HEK293 (cell line): ENCODE measurements around the gene CCND1.
"Not testable (repeated sequence)": the region's sequence is repeated elsewhere in the genome, so short reads cannot be mapped to it uniquely, and the experiment has no call there.

Source experiments
- CTCF ChIA-PET: fragments of 350-600 bp; formaldehyde crosslinking; extraction: SDS; loops from one replicate; lab custom pipeline; 2021; ENCODE audit warnings: antibody characterized with exemption; lab: Yijun Ruan, JAX
- POLR2A ChIA-PET: fragments of 300-600 bp; formaldehyde crosslinking; extraction: SDS; loops from one replicate; lab custom pipeline; 2020; ENCODE audit warnings: antibody characterized with exemption, inconsistent platforms; lab: Yijun Ruan, JAX
- H3K27ac ChIP-seq: fragments of 200-500 bp; sonication (Bioruptor generic); 2 replicates; pipeline ENCODE4 v1.5.1; 2014; ENCODE audit warnings: low read depth, low read length, control low read depth, inconsistent platforms; ENCODE audit errors: extremely low read depth
- H3K36me3 ChIP-seq, 2 experiments: fragments of 200-500 bp in 1 of 2; sonication (Bioruptor generic) in 1 of 2; 1 replicate in 1 of 2; 2 replicates in 1 of 2; pipeline ENCODE4 v1.5.1; 2014 to 2017; ENCODE audit warnings: inconsistent platforms in 2 of 2, low read length in 2 of 2; ENCODE audit not compliant: control insufficient read depth in 2 of 2, insufficient read depth in 1 of 2
- H3K4me1 ChIP-seq: fragments of 200-500 bp; sonication (Bioruptor generic); 2 replicates; pipeline ENCODE4 v1.5.1; 2014; ENCODE audit warnings: mild to moderate bottlenecking, low read length, inconsistent platforms; ENCODE audit not compliant: control insufficient read depth, insufficient read depth
- H3K4me3 ChIP-seq: 2 replicates; pipeline ENCODE4 v1.5.1; 2011; ENCODE audit warnings: low read depth, mild to moderate bottlenecking, control low read depth, low read length, moderate library complexity
- H3K9me3 ChIP-seq: fragments of 200-500 bp; sonication (Bioruptor generic); 2 replicates; pipeline ENCODE4 v1.5.1; 2014; ENCODE audit warnings: low read depth, low read length, inconsistent platforms; ENCODE audit not compliant: control insufficient read depth, insufficient read depth
- ELK4 ChIP-seq: IDR thresholded peaks from 2 replicates; pipeline ENCODE4 v1.6.1; 2011; ENCODE audit warnings: mild to moderate bottlenecking, low read depth, low read length, borderline replicate concordance
- SP7 ChIP-seq: fragments of 450-650 bp; formaldehyde crosslinking; IDR thresholded peaks from 2 replicates; pipeline ENCODE4 v1.5.1; 2016; ENCODE audit warnings: missing biosample characterization, missing genetic modification characterization
- ZNF175 ChIP-seq: fragments of 450-650 bp; formaldehyde crosslinking; IDR thresholded peaks from 2 replicates; pipeline ENCODE4 v1.5.1; 2016; ENCODE audit warnings: missing biosample characterization, missing genetic modification characterization
- ZNF221 ChIP-seq: fragments of 450-650 bp; formaldehyde crosslinking; IDR thresholded peaks from 2 replicates; pipeline ENCODE4 v1.5.1; 2017; ENCODE audit warnings: missing biosample characterization, missing genetic modification characterization, borderline replicate concordance
- ZNF239 ChIP-seq: fragments of 450-650 bp; formaldehyde crosslinking; IDR thresholded peaks from 2 replicates; pipeline ENCODE4 v1.5.1; 2016; ENCODE audit warnings: missing biosample characterization, missing genetic modification characterization
- ZNF311 ChIP-seq: fragments of 450-650 bp; formaldehyde crosslinking; IDR thresholded peaks from 2 replicates; pipeline ENCODE4 v1.5.1; 2017; ENCODE audit warnings: missing biosample characterization, missing genetic modification characterization, borderline replicate concordance
- ZNF324 ChIP-seq: fragments of 450-650 bp; formaldehyde crosslinking; IDR thresholded peaks from 2 replicates; pipeline ENCODE4 v1.5.1; 2016; ENCODE audit warnings: missing biosample characterization, missing genetic modification characterization
- ZNF366 ChIP-seq: fragments of 450-650 bp; formaldehyde crosslinking; conservative IDR thresholded peaks from 2 replicates; pipeline ENCODE4 v1.5.1; 2016; ENCODE audit warnings: missing biosample characterization, missing genetic modification characterization
- ZNF426 ChIP-seq: fragments of 450-650 bp; formaldehyde crosslinking; IDR thresholded peaks from 2 replicates; pipeline ENCODE4 v1.5.1; 2017; ENCODE audit warnings: missing biosample characterization, missing genetic modification characterization, mild to moderate bottlenecking, inconsistent platforms, moderate library complexity
- ZNF521 ChIP-seq: fragments of 450-650 bp; formaldehyde crosslinking; IDR thresholded peaks from 2 replicates; pipeline ENCODE4 v1.5.1; 2017; ENCODE audit warnings: missing biosample characterization, mild to moderate bottlenecking, missing genetic modification characterization
- ZNF549 ChIP-seq: fragments of 450-650 bp; IDR thresholded peaks from 2 replicates; pipeline ENCODE4 v1.5.1; 2018; ENCODE audit warnings: missing biosample characterization, missing genetic modification characterization, mild to moderate bottlenecking, inconsistent platforms, moderate library complexity
- ZNF571 ChIP-seq: fragments of 450-650 bp; formaldehyde crosslinking; IDR thresholded peaks from 2 replicates; pipeline ENCODE4 v1.5.0; 2017; ENCODE audit warnings: missing biosample characterization, missing genetic modification characterization
- ZNF624 ChIP-seq: fragments of 450-650 bp; formaldehyde crosslinking; IDR thresholded peaks from 2 replicates; pipeline ENCODE4 v1.5.1; 2017; ENCODE audit warnings: missing biosample characterization, missing genetic modification characterization
- ZNF629 ChIP-seq: fragments of 450-650 bp; formaldehyde crosslinking; IDR thresholded peaks from 2 replicates; pipeline ENCODE4 v1.5.1; 2017; ENCODE audit warnings: missing biosample characterization, missing genetic modification characterization
- ZNF654 ChIP-seq: fragments of 450-650 bp; formaldehyde crosslinking; IDR thresholded peaks from 2 replicates; pipeline ENCODE4 v1.5.1; 2016; ENCODE audit warnings: low read depth, missing biosample characterization, missing genetic modification characterization
- ZNF768 ChIP-seq: fragments of 450-650 bp; formaldehyde crosslinking; IDR thresholded peaks from 2 replicates; pipeline ENCODE4 v1.5.1; 2018; ENCODE audit warnings: missing biosample characterization, mild to moderate bottlenecking, missing genetic modification characterization
- ZNF776 ChIP-seq: fragments of 450-650 bp; formaldehyde crosslinking; IDR thresholded peaks from 2 replicates; pipeline ENCODE4 v1.5.0; 2017; ENCODE audit warnings: missing biosample characterization, missing genetic modification characterization, borderline replicate concordance
- ZNF792 ChIP-seq: fragments of 450-650 bp; formaldehyde crosslinking; IDR thresholded peaks from 2 replicates; pipeline ENCODE4 v1.5.1; 2016; ENCODE audit warnings: missing biosample characterization, missing genetic modification characterization
- ZNF830 ChIP-seq: fragments of 450-650 bp; IDR thresholded peaks from 2 replicates; pipeline ENCODE4 v1.5.0; 2018; ENCODE audit warnings: missing biosample characterization, missing genetic modification characterization, low read depth, mild to moderate bottlenecking, moderate library complexity
- TF ChIP-seq, protein P1 (sequence below): fragments of 450-650 bp; formaldehyde crosslinking; IDR thresholded peaks from 2 replicates; pipeline ENCODE4 v1.5.1; 2016; ENCODE audit warnings: missing biosample characterization, missing genetic modification characterization
- TF ChIP-seq, protein P2 (sequence below): fragments of 450-650 bp; formaldehyde crosslinking; IDR thresholded peaks from 2 replicates; pipeline ENCODE4 v1.5.1; 2016; ENCODE audit warnings: missing biosample characterization, missing genetic modification characterization

CCND1 gene

DNA sequence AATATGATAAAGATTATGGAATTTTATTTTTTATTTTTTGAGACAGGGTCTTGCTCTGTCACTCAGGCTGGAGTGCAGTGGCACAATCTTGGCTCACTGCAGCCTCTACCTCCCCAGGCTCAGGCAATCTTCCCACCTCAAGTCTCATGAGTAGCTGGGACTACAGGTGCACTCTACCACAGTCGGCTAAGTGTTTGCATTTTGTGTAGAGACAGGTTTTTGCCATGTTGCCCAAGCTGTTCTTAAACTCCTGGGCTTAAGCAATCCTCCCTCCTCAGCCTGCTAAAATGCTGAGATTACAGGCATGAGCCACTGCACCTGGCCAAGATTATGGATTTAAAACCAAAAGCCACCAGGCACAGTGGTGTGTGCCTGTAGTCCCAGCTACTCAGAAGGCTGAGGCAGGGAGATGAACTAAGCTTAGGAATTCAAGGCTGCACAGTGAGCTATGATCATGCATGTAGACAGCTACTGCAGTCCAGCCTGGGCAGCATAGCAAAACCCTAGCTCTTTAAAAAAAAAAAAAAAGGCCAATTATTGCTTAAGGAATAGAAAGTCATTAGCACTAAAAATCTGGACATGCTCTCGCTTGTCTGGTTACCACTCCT lies 20.2 kb upstream of the CCND1 start:
- no peaks in the 10 kb centered on the region for H3K36me3 ChIP-seq
- H3K4me3 ChIP-seq: no peak overlapping the region
- H3K9me3 ChIP-seq: no peaks in the 10 kb centered on the region
- no peaks in the 10 kb centered on the region for H3K4me1 ChIP-seq
- TF ChIP-seq ZNF776 (no peak), ZNF549 (no peak), ZNF324 (tag by site-specific recombination) (no peak), ZNF571 (tag by site-specific recombination) (no peak)
- CTCF ChIA-PET: interaction anchor here (0.9 kb wide), 1 partner anchor 519 kb away, joined by 3 read pairs; no protein-coding TSS in a partner anchor
- POLR2A ChIA-PET: no interaction called here
- H3K27ac ChIP-seq: no peak overlapping the region

DNA sequence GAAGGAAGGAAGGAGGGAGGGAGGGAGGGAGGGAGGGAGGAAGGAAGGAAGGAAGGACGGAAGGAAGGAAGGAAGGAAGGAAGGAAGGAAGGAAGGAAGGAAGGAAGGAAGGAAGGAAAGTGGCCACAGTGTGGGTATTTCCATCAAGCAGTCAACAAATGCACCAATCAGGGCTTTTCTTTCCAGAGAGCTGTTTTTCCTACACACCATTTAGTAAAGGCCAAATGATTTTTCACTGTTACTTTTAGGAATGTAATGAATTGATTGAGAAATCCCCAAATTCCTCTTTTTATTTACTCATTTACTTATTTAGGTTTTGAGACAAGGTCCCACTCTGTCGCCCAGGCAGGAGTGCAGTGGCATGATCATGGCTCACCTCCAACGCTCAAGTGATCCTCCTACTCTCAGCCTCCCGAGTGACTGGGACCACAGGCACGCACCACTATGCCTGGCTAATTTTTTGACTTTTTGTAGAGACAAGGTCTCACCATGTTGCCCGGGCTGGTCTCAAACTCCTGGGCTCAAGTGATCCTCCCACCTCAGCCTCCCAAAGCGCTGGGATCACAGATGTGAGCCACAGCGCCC lies 18.8 kb upstream of the CCND1 start:
- H3K4me3 ChIP-seq, POLR2A ChIA-PET, H3K4me1 ChIP-seq, H3K27ac ChIP-seq, CTCF ChIA-PET, H3K9me3 ChIP-seq, H3K36me3 ChIP-seq: not testable (repeated sequence)
- TF ChIP-seq ZNF366 (tag by site-specific recombination): peak; percentile 40; the same call in 1 of the 2 replicates

DNA sequence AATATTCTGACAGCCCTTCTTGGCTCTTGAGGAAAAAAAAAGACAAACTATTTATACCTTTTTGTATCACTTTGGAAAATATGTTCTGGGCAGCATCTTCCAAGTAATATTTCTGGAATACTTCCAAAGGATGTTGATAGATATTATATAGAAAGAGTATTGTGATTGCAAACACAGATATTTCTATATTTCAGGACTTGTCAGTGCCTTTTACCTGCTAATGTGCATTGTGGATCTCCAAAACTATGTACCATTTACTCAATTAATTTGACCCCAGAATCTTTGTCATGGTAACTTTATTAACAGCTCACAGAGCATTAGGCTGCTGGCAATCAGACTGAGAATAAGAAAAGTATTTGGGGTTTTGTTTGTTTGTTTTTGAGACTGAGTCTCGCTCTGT lies 16.7 kb upstream of the CCND1 start:
- POLR2A ChIA-PET: no interaction called here
- H3K4me3 ChIP-seq: no peak overlapping the region
- no peak for TF ChIP-seq ELK4
- 0 out of 2 replicates have a peak, but pooled peaks have one; percentile 20 for TF ChIP-seq ZNF239
- H3K27ac ChIP-seq: no peak overlapping the region
- no peaks in the 10 kb centered on the region for H3K9me3 ChIP-seq
- H3K4me1 ChIP-seq: no peaks in the 10 kb centered on the region
- CTCF ChIA-PET: no interaction called here
- H3K36me3 ChIP-seq: no peaks in the 10 kb centered on the region

DNA sequence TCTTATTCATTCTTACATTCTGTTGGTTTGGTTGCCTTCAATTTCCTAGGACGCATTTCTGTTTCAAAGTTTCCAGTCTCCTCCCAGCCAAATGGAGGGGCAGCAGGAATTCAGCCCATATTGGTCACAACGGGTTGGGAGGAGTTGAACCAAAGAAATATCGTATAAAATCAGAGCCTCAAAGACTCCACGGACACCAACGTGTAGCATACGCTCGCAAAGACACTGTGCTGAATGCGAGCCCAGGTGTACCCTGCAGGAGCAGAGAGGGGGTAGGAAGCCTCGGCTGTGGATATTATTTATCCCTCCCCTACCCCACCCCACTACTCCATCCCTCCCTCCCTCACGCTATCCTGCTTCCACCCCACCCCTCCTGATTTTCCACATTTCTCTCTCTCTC lies 15.5 kb upstream of the CCND1 start:
- ChIA-PET CTCF (no interaction called here), POLR2A (no interaction called here)
- TF ChIP-seq ZNF654 (tag by site-specific recombination) (no peak), ZNF629 (no peak), ZNF426 (tag by site-specific recombination) (no peak), SP7 (tag by site-specific recombination) (no peak), ZNF830 (tag by site-specific recombination) (no peak), ZNF311 (no peak), ZNF175 (no peak), ZNF792 (tag by site-specific recombination) (no peak), ZNF768 (tag by site-specific recombination) (no peak), ZNF521 (tag by site-specific recombination) (no peak), ZNF221 (no peak), ZNF624 (tag by site-specific recombination) (no peak)
- TF ChIP-seq, protein P1, sequence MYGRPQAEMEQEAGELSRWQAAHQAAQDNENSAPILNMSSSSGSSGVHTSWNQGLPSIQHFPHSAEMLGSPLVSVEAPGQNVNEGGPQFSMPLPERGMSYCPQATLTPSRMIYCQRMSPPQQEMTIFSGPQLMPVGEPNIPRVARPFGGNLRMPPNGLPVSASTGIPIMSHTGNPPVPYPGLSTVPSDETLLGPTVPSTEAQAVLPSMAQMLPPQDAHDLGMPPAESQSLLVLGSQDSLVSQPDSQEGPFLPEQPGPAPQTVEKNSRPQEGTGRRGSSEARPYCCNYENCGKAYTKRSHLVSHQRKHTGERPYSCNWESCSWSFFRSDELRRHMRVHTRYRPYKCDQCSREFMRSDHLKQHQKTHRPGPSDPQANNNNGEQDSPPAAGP (tag by site-specific recombination): no peak
- TF ChIP-seq, protein P2, sequence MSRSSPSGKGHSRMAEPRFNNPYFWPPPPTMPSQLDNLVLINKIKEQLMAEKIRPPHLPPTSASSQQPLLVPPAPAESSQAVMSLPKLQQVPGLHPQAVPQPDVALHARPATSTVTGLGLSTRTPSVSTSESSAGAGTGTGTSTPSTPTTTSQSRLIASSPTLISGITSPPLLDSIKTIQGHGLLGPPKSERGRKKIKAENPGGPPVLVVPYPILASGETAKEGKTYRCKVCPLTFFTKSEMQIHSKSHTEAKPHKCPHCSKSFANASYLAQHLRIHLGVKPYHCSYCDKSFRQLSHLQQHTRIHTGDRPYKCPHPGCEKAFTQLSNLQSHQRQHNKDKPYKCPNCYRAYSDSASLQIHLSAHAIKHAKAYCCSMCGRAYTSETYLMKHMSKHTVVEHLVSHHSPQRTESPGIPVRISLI: no peak
- Histone ChIP-seq H3K4me1 (no peaks in the 10 kb centered on the region), H3K36me3 (no peaks in the 10 kb centered on the region), H3K9me3 (no peaks in the 10 kb centered on the region), H3K4me3 (no peak overlapping the region), H3K27ac (no peak overlapping the region)
